GM10248 (cell line): ENCODE results near the gene GRIK1.

Source experiments
- CTCF ChIA-PET: fragments of 300-600 bp; sonication (Branson Sonifier 250); formaldehyde crosslinking; extraction: SDS; loops from one replicate; lab custom pipeline; 2021; ENCODE audit warnings: antibody characterized with exemption; lab: Yijun Ruan, JAX
- POLR2A ChIA-PET: fragments of 350-650 bp; sonication (Branson Sonifier 250); formaldehyde crosslinking; extraction: SDS; loops from one replicate; lab custom pipeline; 2020; ENCODE audit warnings: antibody characterized with exemption; lab: Yijun Ruan, JAX
- DNase-seq: peaks from one replicate; pipeline ENCODE4 v3.0.0; 2012; ENCODE audit errors: extremely low spot score
- CTCF ChIP-seq: IDR thresholded peaks from 2 replicates; pipeline ENCODE4 v1.5.1; 2012; ENCODE audit warnings: mild to moderate bottlenecking, low read depth; ENCODE audit errors: extremely low read depth, missing control alignments, control extremely low read depth

Gene GRIK1

GRCh38 chr21:29487154-29487553 lies 452.6 kb downstream of the GRIK1 start:
- no peak for TF ChIP-seq CTCF
- DNase-seq: no peak
- POLR2A ChIA-PET: no interaction called here
- CTCF ChIA-PET: interaction anchor here (1.0 kb wide), 1 partner anchor 16 kb away, joined by 3 read pairs; no protein-coding TSS in a partner anchor
